HUES64 (cell line): Measurements from ENCODE around the gene UBE2H.

Source experiments
- H3K27ac ChIP-seq: 2 replicates; pipeline ENCODE4 v1.7.0; 2013; ENCODE audit warnings: low read depth, low read length, inconsistent platforms
- H3K27me3 ChIP-seq: 2 replicates; pipeline ENCODE4 v1.6.1; 2013; ENCODE audit warnings: mild to moderate bottlenecking, low read length; ENCODE audit not compliant: insufficient read depth
- H3K36me3 ChIP-seq: 2 replicates; pipeline ENCODE4 v1.6.1; 2013; ENCODE audit warnings: mild to moderate bottlenecking, low read length; ENCODE audit not compliant: insufficient read depth
- H3K4me1 ChIP-seq: 2 replicates; pipeline ENCODE4 v1.6.1; 2013; ENCODE audit warnings: mild to moderate bottlenecking, low read length, moderate library complexity; ENCODE audit not compliant: insufficient read depth
- H3K4me3 ChIP-seq: 2 replicates; pipeline ENCODE4 v1.5.1; 2013; ENCODE audit warnings: mild to moderate bottlenecking, low read length, moderate library complexity
- H3K9ac ChIP-seq: 2 replicates; pipeline ENCODE4 v1.6.1; 2013; ENCODE audit warnings: mild to moderate bottlenecking, low read depth, low read length
- H3K9me3 ChIP-seq: 2 replicates; pipeline ENCODE4 v1.6.1; 2013; ENCODE audit warnings: low read depth, low read length; ENCODE audit not compliant: insufficient read depth
- WGBS: fragments of 150-250, 120-280 bp; methylation state at CpG from one replicate; pipeline ENCODE4 v1.1.7; 2013; ENCODE audit warnings: missing lambda C conversion rate; 5-methylcytosine and 5-hydroxymethylcytosine counted together

UBE2H gene

GRCh38 chr7:129925416-129926002 lies 27.3 kb downstream of the UBE2H start:
- Histone ChIP-seq H3K27me3 (no peaks in the 10 kb centered on the region), H3K9me3 (no peaks in the 10 kb centered on the region), H3K36me3 (peaks cover 19% of the 10 kb centered on the region), H3K9ac (no peak overlapping the region), H3K27ac (no peak overlapping the region), H3K4me1 (no peaks in the 10 kb centered on the region), H3K4me3 (no peak overlapping the region)
- WGBS, result 97% methylated on average over 8 of the region's 8 CpGs

GRCh38 chr7:129924602-129925001 lies 28.2 kb downstream of the UBE2H start:
- Histone ChIP-seq H3K4me3 (no peak overlapping the region), H3K27ac (no peak overlapping the region), H3K9me3 (no peaks in the 10 kb centered on the region), H3K4me1 (0 out of 2 replicates have a peak, but pooled peaks cover 5% of the 10 kb centered on the region), H3K27me3 (no peaks in the 10 kb centered on the region), H3K36me3 (peaks cover 19% of the 10 kb centered on the region), H3K9ac (no peak overlapping the region)
- 100% methylated on average over 3 of the region's 4 CpGs for WGBS

DNA sequence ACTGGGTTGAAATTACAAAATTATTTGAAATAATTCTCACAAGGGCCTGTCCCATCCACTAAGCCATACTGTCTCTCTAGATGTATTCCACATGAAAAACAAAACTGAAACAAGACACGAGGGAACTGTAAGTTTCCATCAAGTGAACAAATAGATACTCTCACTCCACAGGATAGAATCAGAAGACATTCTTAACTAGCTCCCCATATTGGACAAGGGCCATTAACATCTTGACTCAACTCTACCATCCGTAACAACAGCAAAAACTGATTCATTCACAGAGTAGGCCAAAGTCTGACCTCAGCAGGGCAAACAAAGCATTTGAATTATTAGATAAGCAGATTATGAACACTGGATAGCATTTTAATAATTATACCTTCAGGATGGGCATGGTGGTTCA lies 29.1 kb downstream of the UBE2H start:
- no peak overlapping the region for H3K27ac ChIP-seq
- H3K4me3 ChIP-seq, result no peak overlapping the region
- H3K36me3 ChIP-seq, result peaks cover 17% of the 10 kb centered on the region
- H3K27me3 ChIP-seq, result no peaks in the 10 kb centered on the region
- 96% methylated on average over 2 of the region's 2 CpGs for WGBS
- no peak overlapping the region for H3K9ac ChIP-seq
- 0 out of 2 replicates have a peak, but pooled peaks cover 7% of the 10 kb centered on the region for H3K4me1 ChIP-seq
- no peaks in the 10 kb centered on the region for H3K9me3 ChIP-seq

DNA sequence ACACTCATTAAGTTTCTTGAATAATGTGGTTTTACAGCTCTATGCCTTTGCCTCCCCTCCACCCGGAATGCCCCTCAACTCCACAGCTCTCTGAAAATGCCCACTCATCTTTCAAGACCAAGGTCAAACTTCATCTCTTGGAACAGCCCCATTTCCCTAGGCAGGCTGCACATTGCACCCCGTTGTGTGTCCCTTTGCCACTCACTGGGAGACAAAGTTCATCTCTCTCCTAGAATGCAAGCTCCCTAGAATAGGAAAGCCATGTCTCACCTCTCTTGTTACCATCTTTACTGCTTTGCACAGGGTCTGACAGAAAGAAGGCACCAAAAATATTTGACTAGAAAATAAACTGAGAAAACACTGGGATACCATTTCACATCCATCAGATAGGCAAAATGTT lies 33.3 kb downstream of the UBE2H start:
- Histone ChIP-seq H3K9ac (no peak overlapping the region), H3K9me3 (no peaks in the 10 kb centered on the region), H3K4me3 (no peak overlapping the region), H3K27ac (no peak overlapping the region), H3K36me3 (peaks cover 18% of the 10 kb centered on the region), H3K27me3 (no peaks in the 10 kb centered on the region), H3K4me1 (peaks cover 23% of the 10 kb centered on the region; the same call in 1 of the 2 replicates)
- WGBS, result 92% methylated on average over 2 of the region's 2 CpGs

DNA sequence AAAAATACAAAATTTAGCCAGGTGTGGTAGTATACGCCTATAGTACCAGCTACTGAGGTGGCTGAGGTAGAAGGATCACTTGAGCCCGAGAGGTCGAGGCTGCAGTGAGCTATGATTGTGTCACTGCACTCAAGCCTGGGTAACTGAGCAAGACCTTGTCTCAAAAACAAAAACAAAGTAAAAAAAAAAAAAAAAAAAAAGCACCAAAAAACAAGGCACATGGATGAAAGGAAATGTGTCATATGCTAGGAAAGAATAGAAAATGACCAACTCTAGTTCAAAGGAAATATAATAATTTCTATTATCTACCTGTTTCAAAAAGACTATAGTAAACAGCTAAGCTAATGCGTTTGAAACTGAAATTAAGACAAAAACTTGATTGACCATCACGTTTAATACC lies 33.8 kb downstream of the UBE2H start:
- no peaks in the 10 kb centered on the region for H3K9me3 ChIP-seq
- H3K4me1 ChIP-seq, result peaks cover 23% of the 10 kb centered on the region; the same call in 1 of the 2 replicates
- H3K36me3 ChIP-seq, result peaks cover 13% of the 10 kb centered on the region
- WGBS, result 90% methylated on average over 5 of the region's 5 CpGs
- no peaks in the 10 kb centered on the region for H3K27me3 ChIP-seq
- H3K27ac ChIP-seq, result no peak overlapping the region
- no peak overlapping the region for H3K9ac ChIP-seq
- no peak overlapping the region for H3K4me3 ChIP-seq

GRCh38 chr7:129917934-129918333 lies 34.8 kb downstream of the UBE2H start:
- no peak overlapping the region for H3K9ac ChIP-seq
- H3K4me1 ChIP-seq, result peaks cover 23% of the 10 kb centered on the region; the same call in 1 of the 2 replicates
- H3K27me3 ChIP-seq, result no peaks in the 10 kb centered on the region
- no peak overlapping the region for H3K27ac ChIP-seq
- no peaks in the 10 kb centered on the region for H3K9me3 ChIP-seq
- 0 out of 2 replicates have a peak, but pooled peaks cover 4% of the 10 kb centered on the region for H3K36me3 ChIP-seq
- no peak overlapping the region for H3K4me3 ChIP-seq
- WGBS, result 91% methylated on average over 4 of the region's 4 CpGs

GRCh38 chr7:129914536-129915272 lies 38.1 kb downstream of the UBE2H start:
- 0 out of 2 replicates have a peak, but pooled peaks cover 4% of the 10 kb centered on the region for H3K36me3 ChIP-seq

GRCh38 chr7:129913428-129913827 lies 39.3 kb downstream of the UBE2H start:
- Histone ChIP-seq H3K4me1 (peaks cover 26% of the 10 kb centered on the region), H3K27me3 (no peaks in the 10 kb centered on the region), H3K9ac (no peak overlapping the region), H3K27ac (no peak overlapping the region), H3K9me3 (no peaks in the 10 kb centered on the region), H3K36me3 (0 out of 2 replicates have a peak, but pooled peaks cover 4% of the 10 kb centered on the region), H3K4me3 (no peak overlapping the region)
- 95% methylated on average over 3 of the region's 3 CpGs for WGBS

More at GRCh38 chr7:129914536-129915272, 38.1 kb downstream of the UBE2H start:
- H3K4me3 ChIP-seq, result no peak overlapping the region
- H3K9ac ChIP-seq, result no peak overlapping the region
- peaks cover 19% of the 10 kb centered on the region; the same call in 1 of the 2 replicates for H3K4me1 ChIP-seq
- H3K27ac ChIP-seq, result no peak overlapping the region
- no peaks in the 10 kb centered on the region for H3K27me3 ChIP-seq
- no peaks in the 10 kb centered on the region for H3K9me3 ChIP-seq
- WGBS, result 91% methylated on average over 9 of the region's 9 CpGs

GRCh38 chr7:129911790-129912189 lies 41.0 kb downstream of the UBE2H start:
- no peaks in the 10 kb centered on the region for H3K9me3 ChIP-seq
- H3K9ac ChIP-seq, result no peak overlapping the region
- H3K4me1 ChIP-seq, result peaks cover 27% of the 10 kb centered on the region
- H3K4me3 ChIP-seq, result no peak overlapping the region
- H3K27me3 ChIP-seq, result no peaks in the 10 kb centered on the region
- WGBS, result 93% methylated on average over 6 of the region's 6 CpGs
- H3K36me3 ChIP-seq, result 0 out of 2 replicates have a peak, but pooled peaks cover 4% of the 10 kb centered on the region
- H3K27ac ChIP-seq, result no peak overlapping the region

DNA sequence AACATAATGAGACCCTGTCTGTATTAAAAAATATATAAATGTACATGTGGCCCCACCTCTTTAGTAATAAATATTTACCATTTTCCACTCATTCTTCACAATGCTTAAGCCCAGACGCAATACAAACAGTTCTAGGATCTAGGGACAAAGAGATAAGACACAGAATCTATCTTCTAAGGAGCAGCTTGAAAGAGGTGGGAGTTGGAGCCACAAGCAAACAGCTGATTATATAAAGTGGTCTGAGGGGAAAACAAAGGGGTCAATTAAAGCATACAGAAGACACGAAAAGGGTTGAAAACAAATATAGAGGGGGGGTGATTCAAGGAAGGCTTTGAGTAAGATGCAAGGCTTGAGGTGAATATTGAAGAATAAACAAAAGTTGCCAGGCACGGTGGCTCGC lies 43.1 kb downstream of the UBE2H start:
- Histone ChIP-seq H3K27me3 (no peaks in the 10 kb centered on the region), H3K9ac (no peak overlapping the region), H3K4me1 (peaks cover 16% of the 10 kb centered on the region), H3K27ac (no peak overlapping the region), H3K4me3 (no peak overlapping the region), H3K9me3 (no peaks in the 10 kb centered on the region), H3K36me3 (no peaks in the 10 kb centered on the region; the same call in 1 of the 2 replicates)
- WGBS, result 93% methylated on average over 4 of the region's 4 CpGs

DNA sequence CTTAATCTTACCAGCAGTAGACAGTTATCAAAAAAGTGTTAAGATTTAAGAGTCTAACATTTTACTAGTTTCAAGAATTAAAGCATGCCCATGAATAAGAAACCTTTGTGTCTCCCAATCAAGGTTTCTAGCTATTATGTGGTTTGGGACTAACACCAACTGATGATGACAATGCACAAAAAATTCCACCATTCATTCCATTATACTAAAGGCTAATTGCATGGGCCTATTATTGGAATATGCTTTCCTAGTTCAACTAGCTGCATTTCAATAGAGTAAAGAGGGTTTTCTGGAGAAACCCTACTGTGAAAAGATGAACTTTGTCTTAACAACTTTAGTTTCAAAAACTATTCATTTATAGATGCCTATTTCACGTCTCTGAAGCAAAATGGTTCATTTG lies 44.6 kb downstream of the UBE2H start:
- H3K4me1 ChIP-seq, result peaks cover 16% of the 10 kb centered on the region
- no peak overlapping the region for H3K9ac ChIP-seq
- H3K27ac ChIP-seq, result 0 out of 2 replicates have a peak overlapping the region, but pooled peaks have one; percentile 35
- peaks cover 8% of the 10 kb centered on the region; the same call in 1 of the 2 replicates for H3K36me3 ChIP-seq
- no peaks in the 10 kb centered on the region for H3K27me3 ChIP-seq
- no CpG with 5 or more reads among the region's 1 CpG for WGBS
- no peak overlapping the region for H3K4me3 ChIP-seq
- H3K9me3 ChIP-seq, result no peaks in the 10 kb centered on the region
